Ishikawa (cell line): ENCODE data around the gene C1orf21.

Experiments used
- FOXM1 ChIP-seq: IDR thresholded peaks from 2 replicates; pipeline ENCODE4 v1.6.1; 2012; ENCODE audit warnings: low read depth, borderline replicate concordance
- TCF12 ChIP-seq: IDR thresholded peaks from 2 replicates; pipeline ENCODE4 v1.6.1; 2012; ENCODE audit warnings: low read depth

DNA sequence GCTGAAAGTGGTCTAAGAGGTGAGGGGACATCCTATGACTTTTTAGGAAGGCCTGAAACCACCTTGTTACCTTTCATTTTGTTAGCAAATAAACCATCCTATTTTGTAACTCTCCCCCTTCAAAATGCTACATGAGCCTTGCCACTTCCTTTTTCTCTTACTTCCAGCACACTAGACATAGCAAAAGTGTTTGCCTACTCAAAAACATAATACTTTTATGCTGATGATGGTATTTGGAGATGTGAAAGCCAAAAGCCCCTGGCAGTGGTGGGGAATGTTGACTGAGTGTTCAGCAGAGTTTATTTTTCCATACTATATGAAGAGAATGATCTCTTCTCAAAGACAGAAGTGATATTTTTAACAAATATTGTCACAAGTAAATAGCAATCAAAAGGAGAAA is 233.6 kb downstream of the C1orf21 start:
- TF ChIP-seq TCF12 (no peak), FOXM1 (no peak)
